Measurements from ENCODE around the gene WDR45B. TPM values are rescaled to one million over a fixed set of nuclear protein-coding genes. Genes with fewer than 3 reads are reported as not detected.

WDR45B gene
- total RNA-seq, 1 donor from 2014 or later = 75.6 TPM

DNA sequence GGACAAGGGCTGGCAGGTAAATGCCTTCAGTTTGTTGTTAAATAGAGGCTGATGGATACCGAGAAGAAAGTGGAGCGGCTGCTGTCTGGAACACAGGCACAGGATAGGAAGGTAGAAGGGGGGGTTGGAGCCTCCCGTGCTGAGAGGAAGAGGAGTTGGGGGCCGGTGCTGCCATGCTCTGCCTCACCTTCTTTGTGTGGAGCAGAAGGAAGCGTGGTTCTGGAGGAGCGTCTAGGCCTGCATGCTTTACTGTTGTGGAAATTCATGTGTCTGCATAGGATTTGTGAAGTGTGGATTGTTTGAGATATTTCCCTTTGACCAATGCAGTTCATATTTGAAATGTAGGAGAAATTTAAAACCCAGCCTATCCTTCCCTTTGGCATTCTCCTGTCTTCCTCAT lies 76.4 kb downstream of the WDR45B start:
- H3K4me1 Mint-ChIP-seq (ENCODE audit: unreplicated experiment) = peaks cover 15% of the 10 kb centered on the region
- TF ChIP-seq, protein P1, sequence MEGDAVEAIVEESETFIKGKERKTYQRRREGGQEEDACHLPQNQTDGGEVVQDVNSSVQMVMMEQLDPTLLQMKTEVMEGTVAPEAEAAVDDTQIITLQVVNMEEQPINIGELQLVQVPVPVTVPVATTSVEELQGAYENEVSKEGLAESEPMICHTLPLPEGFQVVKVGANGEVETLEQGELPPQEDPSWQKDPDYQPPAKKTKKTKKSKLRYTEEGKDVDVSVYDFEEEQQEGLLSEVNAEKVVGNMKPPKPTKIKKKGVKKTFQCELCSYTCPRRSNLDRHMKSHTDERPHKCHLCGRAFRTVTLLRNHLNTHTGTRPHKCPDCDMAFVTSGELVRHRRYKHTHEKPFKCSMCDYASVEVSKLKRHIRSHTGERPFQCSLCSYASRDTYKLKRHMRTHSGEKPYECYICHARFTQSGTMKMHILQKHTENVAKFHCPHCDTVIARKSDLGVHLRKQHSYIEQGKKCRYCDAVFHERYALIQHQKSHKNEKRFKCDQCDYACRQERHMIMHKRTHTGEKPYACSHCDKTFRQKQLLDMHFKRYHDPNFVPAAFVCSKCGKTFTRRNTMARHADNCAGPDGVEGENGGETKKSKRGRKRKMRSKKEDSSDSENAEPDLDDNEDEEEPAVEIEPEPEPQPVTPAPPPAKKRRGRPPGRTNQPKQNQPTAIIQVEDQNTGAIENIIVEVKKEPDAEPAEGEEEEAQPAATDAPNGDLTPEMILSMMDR (IDR thresholded peaks at IDR 0.05) = no peak
- no peaks in the 10 kb centered on the region for H3K9me3 Mint-ChIP-seq (ENCODE audit: unreplicated experiment)
- DNase-seq (ENCODE audit: extremely low spot score, unreplicated experiment) = no peak
- H3K4me3 Mint-ChIP-seq (ENCODE audit: unreplicated experiment) = no peak overlapping the region
- peaks cover 25% of the 10 kb centered on the region for H3K36me3 Mint-ChIP-seq (ENCODE audit: unreplicated experiment)
- H3K27ac Mint-ChIP-seq (ENCODE audit: unreplicated experiment) = no peak overlapping the region
- no peaks in the 10 kb centered on the region for H3K27me3 Mint-ChIP-seq (ENCODE audit: unreplicated experiment)

DNA sequence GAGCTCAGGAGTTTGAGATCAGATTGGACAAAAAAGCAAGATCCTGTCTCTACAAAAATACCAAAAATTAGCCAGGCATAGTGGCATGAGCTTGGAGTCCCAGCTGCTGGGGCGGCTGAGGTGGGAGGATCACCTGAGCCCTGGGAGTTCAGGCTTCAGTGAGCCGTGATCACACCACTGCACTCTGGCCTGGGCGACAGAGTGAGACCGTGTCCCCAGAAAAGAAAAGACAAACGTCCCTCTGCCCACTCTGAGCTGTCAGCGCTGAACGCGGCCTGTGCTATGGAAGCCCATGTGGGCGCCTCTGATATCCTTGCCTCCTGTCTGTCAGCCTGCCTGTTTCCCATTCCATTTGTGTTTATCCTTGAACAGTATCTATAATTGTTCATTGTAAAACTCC lies 78.0 kb downstream of the WDR45B start:
- Mint-ChIP-seq H3K4me3 (ENCODE audit: unreplicated experiment) (no peak overlapping the region), H3K9me3 (ENCODE audit: unreplicated experiment) (no peaks in the 10 kb centered on the region), H3K4me1 (ENCODE audit: unreplicated experiment) (peaks cover 21% of the 10 kb centered on the region), H3K36me3 (ENCODE audit: unreplicated experiment) (peaks cover 26% of the 10 kb centered on the region), H3K27me3 (ENCODE audit: unreplicated experiment) (no peaks in the 10 kb centered on the region), H3K27ac (ENCODE audit: unreplicated experiment) (no peak overlapping the region)
- no peak for DNase-seq (ENCODE audit: extremely low spot score, unreplicated experiment)
- TF ChIP-seq, protein P1 (IDR thresholded peaks at IDR 0.05) = no peak

DNA sequence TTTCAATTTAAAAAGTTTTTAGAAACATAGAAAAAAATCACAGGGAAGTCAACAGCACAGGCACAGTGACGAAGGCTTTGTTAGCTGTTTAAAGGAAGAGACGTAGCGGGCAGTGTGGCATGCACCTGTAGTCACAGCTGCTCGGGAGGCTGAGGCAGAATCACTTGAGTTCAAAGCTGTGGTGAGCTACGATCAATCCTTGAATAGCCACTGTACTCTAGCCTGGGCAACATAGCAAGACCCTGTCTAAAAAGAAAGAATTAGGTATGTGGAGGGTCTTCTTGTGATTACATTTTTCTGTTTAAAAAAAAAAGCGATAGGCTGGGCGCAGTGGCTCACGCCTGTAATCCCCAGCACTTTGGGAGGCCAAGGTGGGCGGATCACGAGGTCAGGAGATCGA lies 78.6 kb downstream of the WDR45B start:
- DNase-seq (ENCODE audit: extremely low spot score, unreplicated experiment) = no peak
- peaks cover 29% of the 10 kb centered on the region for H3K36me3 Mint-ChIP-seq (ENCODE audit: unreplicated experiment)
- H3K27ac Mint-ChIP-seq (ENCODE audit: unreplicated experiment) = peak overlapping the region; percentile 15
- no peak overlapping the region for H3K4me3 Mint-ChIP-seq (ENCODE audit: unreplicated experiment)
- TF ChIP-seq, protein P1 (IDR thresholded peaks at IDR 0.05) = no peak
- no peaks in the 10 kb centered on the region for H3K27me3 Mint-ChIP-seq (ENCODE audit: unreplicated experiment)
- no peaks in the 10 kb centered on the region for H3K9me3 Mint-ChIP-seq (ENCODE audit: unreplicated experiment)
- H3K4me1 Mint-ChIP-seq (ENCODE audit: unreplicated experiment) = peaks cover 22% of the 10 kb centered on the region

DNA sequence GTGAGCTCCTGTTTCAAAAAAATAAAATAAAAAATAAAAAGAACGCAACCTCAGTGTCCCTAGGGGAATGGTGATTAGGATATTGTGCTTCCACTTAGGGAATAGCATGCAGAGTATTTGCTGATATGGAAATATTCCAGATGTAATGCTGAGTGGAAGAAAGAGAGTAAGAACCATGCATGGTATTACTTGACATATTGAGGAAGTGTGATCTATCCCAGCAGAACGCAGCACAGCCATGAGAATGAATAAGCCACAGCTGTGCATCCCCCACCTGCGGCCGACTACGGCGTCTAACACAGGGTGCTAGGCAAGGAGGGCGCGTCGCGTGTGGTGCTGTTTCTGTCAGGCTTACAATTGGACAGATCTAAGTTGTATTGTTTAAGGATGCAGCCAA lies 79.2 kb downstream of the WDR45B start:
- no peak overlapping the region for H3K4me3 Mint-ChIP-seq (ENCODE audit: unreplicated experiment)
- no peaks in the 10 kb centered on the region for H3K9me3 Mint-ChIP-seq (ENCODE audit: unreplicated experiment)
- TF ChIP-seq, protein P1 (IDR thresholded peaks at IDR 0.05) = no peak
- peak overlapping the region; percentile 50 for H3K27ac Mint-ChIP-seq (ENCODE audit: unreplicated experiment)
- no peaks in the 10 kb centered on the region for H3K27me3 Mint-ChIP-seq (ENCODE audit: unreplicated experiment)
- peaks cover 25% of the 10 kb centered on the region for H3K36me3 Mint-ChIP-seq (ENCODE audit: unreplicated experiment)
- peaks cover 22% of the 10 kb centered on the region for H3K4me1 Mint-ChIP-seq (ENCODE audit: unreplicated experiment)
- DNase-seq (ENCODE audit: extremely low spot score, unreplicated experiment) = no peak

GRCh38 chr17:82567286-82567685 lies 81.0 kb downstream of the WDR45B start:
- H3K36me3 Mint-ChIP-seq (ENCODE audit: unreplicated experiment) = peaks cover 20% of the 10 kb centered on the region
- TF ChIP-seq, protein P1 (IDR thresholded peaks at IDR 0.05) = no peak
- H3K4me3 Mint-ChIP-seq (ENCODE audit: unreplicated experiment) = no peak overlapping the region
- H3K9me3 Mint-ChIP-seq (ENCODE audit: unreplicated experiment) = no peaks in the 10 kb centered on the region
- H3K27ac Mint-ChIP-seq (ENCODE audit: unreplicated experiment) = peak overlapping the region; percentile 44
- peaks cover 33% of the 10 kb centered on the region for H3K4me1 Mint-ChIP-seq (ENCODE audit: unreplicated experiment)
- no peaks in the 10 kb centered on the region for H3K27me3 Mint-ChIP-seq (ENCODE audit: unreplicated experiment)
- no peak for DNase-seq (ENCODE audit: extremely low spot score, unreplicated experiment)

All from osteocyte (in vitro differentiated cells).